ENCODE measurements around the gene TMEM38A. TPM values are rescaled to one million over a fixed set of nuclear protein-coding genes. Genes with fewer than 3 reads are reported as not detected.

TMEM38A gene
- total and polyA plus RNA-seq, 9 of the 15 experiments (the other 6 are each of a cell fraction or from before 2014, with no cell fraction given), result 0.35 to 2.1 (median 1.2) TPM

GRCh38 chr19:16628183-16628983, 32.6 kb upstream of the TMEM38A start, which contains the start of gene MED26 (continued):
- TF ChIP-seq VEZF1 (CRISPR knock-in tag; IDR thresholded peaks at IDR 0.05), result peak; percentile 91
- TF ChIP-seq CXXC5 (CRISPR knock-in tag; IDR thresholded peaks at IDR 0.05), result peak; percentile 83
- peak; percentile 41; the same call in 1 of the 2 replicates for TF ChIP-seq SIN3B (IDR thresholded peaks at IDR 0.05; ENCODE audit: low read depth)
- TF ChIP-seq SMAD1 (IDR thresholded peaks at IDR 0.05; ENCODE audit: low read depth, low read length, partially characterized antibody), result peak; percentile 16
- TF ChIP-seq ATF1 (CRISPR knock-in tag; IDR thresholded peaks at IDR 0.05), result 0 out of 2 replicates have a peak, but pooled peaks have one; percentile 28
- peak; percentile 83 for TF ChIP-seq ATF1 (tag; IDR thresholded peaks at IDR 0.05)
- peak in 1 of 2 experiments; percentile 10; a peak in 1 of 4 replicates for TF ChIP-seq TRIM24 (IDR thresholded peaks at IDR 0.05)
- peak; percentile 47 for TF ChIP-seq PML (IDR thresholded peaks at IDR 0.05; ENCODE audit: low read length)
- no peak for TF ChIP-seq DIDO1 (tag; IDR thresholded peaks at IDR 0.05; ENCODE audit: low read depth)
- no peak for TF ChIP-seq REST (IDR thresholded peaks at IDR 0.05; ENCODE audit: borderline replicate concordance)
- peak; percentile 52; the same call in 1 of the 2 replicates for TF ChIP-seq REST (CRISPR knock-in tag; IDR thresholded peaks at IDR 0.05; ENCODE audit: low read depth)
- TF ChIP-seq MBD2 (IDR thresholded peaks at IDR 0.05; ENCODE audit: borderline replicate concordance, low read depth), result peak; percentile 25; the same call in 1 of the 2 replicates
- no peak for TF ChIP-seq HNRNPL (IDR thresholded peaks at IDR 0.05; ENCODE audit: low read depth, low read length)
- TF ChIP-seq TEAD4 (IDR thresholded peaks at IDR 0.05; ENCODE audit: low read length), result peak; percentile 6; the same call in 1 of the 2 replicates
- no peak for TF ChIP-seq TEAD4 (CRISPR knock-in tag; IDR thresholded peaks at IDR 0.05; ENCODE audit: borderline replicate concordance)
- no peak for TF ChIP-seq CBX5 (IDR thresholded peaks at IDR 0.05; ENCODE audit: borderline replicate concordance, low read depth)
- TF ChIP-seq TOE1 (IDR thresholded peaks at IDR 0.05; ENCODE audit: borderline replicate concordance), result peak; percentile 74; the same call in 1 of the 2 replicates
- no peak for TF ChIP-seq TOE1 (CRISPR knock-in tag; IDR thresholded peaks at IDR 0.05; ENCODE audit: borderline replicate concordance, low read depth)
- peak; percentile 83 for TF ChIP-seq CREM (IDR thresholded peaks at IDR 0.05; ENCODE audit: low read depth)
- peak; percentile 64; the same call in 1 of the 2 replicates for TF ChIP-seq MTA3 (IDR thresholded peaks at IDR 0.05; ENCODE audit: borderline replicate concordance)
